Measurements from ENCODE around the gene NRG2. TPM values are rescaled to one million over a fixed set of nuclear protein-coding genes. Genes with fewer than 3 reads are reported as not detected.

The NRG2 gene
- total RNA-seq, 3 donors from 2014 or later: 5.9 to 16.5 (median 7.2) TPM

GRCh38 chr5:140060816-140061215, 17.7 kb upstream of the NRG2 start:
- no peaks in the 10 kb centered on the region for H3K27me3 ChIP-seq
- intact Hi-C loops (cut with DNase I; ENCODE audit: low total_unique reads): no loop called here
- no peaks in the 10 kb centered on the region for H3K4me1 ChIP-seq
- H3K27ac ChIP-seq: no peak overlapping the region
- TF ChIP-seq POLR2A (IDR thresholded peaks at IDR 0.05) (no peak), POLR2AphosphoS5 (IDR thresholded peaks at IDR 0.05) (no peak), CTCF (IDR thresholded peaks at IDR 0.05) (no peak)
- H3K4me3 ChIP-seq: no peak overlapping the region
- H3K36me3 ChIP-seq: no peaks in the 10 kb centered on the region
- no peaks in the 10 kb centered on the region for H3K9me3 ChIP-seq
- no peak for DNase-seq (ENCODE audit: low spot score in 2 of 2)

GRCh38 chr5:140058212-140058932, 15.3 kb upstream of the NRG2 start:
- intact Hi-C loops (cut with DNase I; ENCODE audit: low total_unique reads): no loop called here
- Histone ChIP-seq H3K4me1 (no peaks in the 10 kb centered on the region), H3K27ac (no peak overlapping the region), H3K9me3 (no peaks in the 10 kb centered on the region), H3K4me3 (no peak overlapping the region), H3K27me3 (no peaks in the 10 kb centered on the region), H3K36me3 (no peaks in the 10 kb centered on the region)
- TF ChIP-seq CTCF (IDR thresholded peaks at IDR 0.05): no peak
- TF ChIP-seq POLR2AphosphoS5 (IDR thresholded peaks at IDR 0.05): no peak
- no peak for TF ChIP-seq POLR2A (IDR thresholded peaks at IDR 0.05)
- DNase-seq (ENCODE audit: low spot score in 2 of 2): no peak

- Histone ChIP-seq H3K36me3 (no peaks in the 10 kb centered on the region), H3K9me3 (no peaks in the 10 kb centered on the region), H3K4me3 (no peak overlapping the region), H3K4me1 (no peaks in the 10 kb centered on the region), H3K27ac (no peak overlapping the region), H3K27me3 (no peaks in the 10 kb centered on the region)
- DNase-seq (ENCODE audit: low spot score in 2 of 2): no peak
- TF ChIP-seq CTCF (IDR thresholded peaks at IDR 0.05) (no peak), POLR2A (IDR thresholded peaks at IDR 0.05) (no peak), POLR2AphosphoS5 (IDR thresholded peaks at IDR 0.05) (no peak)
- intact Hi-C loops (cut with DNase I; ENCODE audit: low total_unique reads): no loop called here
Observed at GRCh38 chr5:140056880-140057279, 13.8 kb upstream of the NRG2 start.

- intact Hi-C loops (cut with DNase I; ENCODE audit: low total_unique reads): no loop called here
Observed at GRCh38 chr5:140055152-140055551, 12.1 kb upstream of the NRG2 start.

More at GRCh38 chr5:140055152-140055551, 12.1 kb upstream of the NRG2 start:
- no peak for DNase-seq (ENCODE audit: low spot score in 2 of 2)
- Histone ChIP-seq H3K4me1 (no peaks in the 10 kb centered on the region), H3K4me3 (no peak overlapping the region), H3K27ac (no peak overlapping the region), H3K27me3 (no peaks in the 10 kb centered on the region), H3K36me3 (no peaks in the 10 kb centered on the region), H3K9me3 (no peaks in the 10 kb centered on the region)
- no peak for TF ChIP-seq CTCF (IDR thresholded peaks at IDR 0.05)
- no peak for TF ChIP-seq POLR2A (IDR thresholded peaks at IDR 0.05)
- no peak for TF ChIP-seq POLR2AphosphoS5 (IDR thresholded peaks at IDR 0.05)

Data from breast epithelium (tissue), 4 donors.